NCI-H226 (cell line): Measurements from ENCODE around the gene C19orf18.

ENCODE experiments used
- DNase-seq: peaks from one replicate; pipeline ENCODE4 v3.0.0-alpha.2; 2015

Gene C19orf18

GRCh38 chr19:57947088-57947418 lies 27.3 kb downstream of the C19orf18 start:
- no peak for DNase-seq

GRCh38 chr19:57946316-57946715 lies 28.0 kb downstream of the C19orf18 start:
- DNase-seq: no peak

- no peak for DNase-seq
Observed at GRCh38 chr19:57941593-57941992, 32.7 kb downstream of the C19orf18 start.

GRCh38 chr19:57935731-57936130 lies 38.6 kb downstream of the C19orf18 start:
- DNase-seq: no peak

GRCh38 chr19:57934820-57935665 lies 39.3 kb downstream of the C19orf18 start, which contains the start of gene ZNF418:
TSS of gene ZNF418 (minus strand) at chr19:57935402. CDS start at chr19:57933822, 1,580 bp downstream.
- no peak for DNase-seq

- no peak for DNase-seq
Observed at GRCh38 chr19:57927587-57927986, 46.7 kb downstream of the C19orf18 start.

GRCh38 chr19:57916168-57916995 lies 58.0 kb downstream of the C19orf18 start, which contains the start of gene ZNF417:
TSS of gene ZNF417 (minus strand) at chr19:57916592. CDS start at chr19:57916411, 181 bp downstream.
- peak; percentile 99 for DNase-seq

GRCh38 chr19:57914531-57914930 lies 59.8 kb downstream of the C19orf18 start:
- DNase-seq: no peak
